Mesendoderm (in vitro differentiated cells): ENCODE results near the gene ADGRG6.

Source experiments
- DNase-seq: peaks from one replicate; pipeline ENCODE4 v3.0.0; 2013
- H2AK5ac ChIP-seq: 2 replicates; pipeline ENCODE4 v1.6.1; 2013; ENCODE audit warnings: low read length, inconsistent platforms
- H2BK120ac ChIP-seq: 2 replicates; pipeline ENCODE4 v1.6.1; 2013; ENCODE audit warnings: low read depth, mild to moderate bottlenecking, low read length, moderate library complexity, mixed read lengths
- H2BK15ac ChIP-seq: replicated peaks from 2 replicates; pipeline ENCODE4 v1.6.1; 2013; ENCODE audit warnings: low read depth, mild to moderate bottlenecking, moderate library complexity
- H2BK5ac ChIP-seq: 2 replicates; pipeline ENCODE4 v1.6.1; 2013; ENCODE audit warnings: low read length, inconsistent platforms
- H3K18ac ChIP-seq: 2 replicates; pipeline ENCODE4 v1.6.1; 2013; ENCODE audit warnings: mild to moderate bottlenecking, low read length, mixed read lengths
- H3K23ac ChIP-seq: one replicate; pipeline ENCODE4 v1.6.1; 2013; ENCODE audit warnings: low read length
- H3K27ac ChIP-seq: 2 replicates; pipeline ENCODE4 v1.5.1; 2013; ENCODE audit warnings: low read depth, mild to moderate bottlenecking, inconsistent platforms, low read length, moderate library complexity
- H3K27me3 ChIP-seq: 2 replicates; pipeline ENCODE4 v1.6.1; 2013; ENCODE audit warnings: low read length, control low read depth, mild to moderate bottlenecking, inconsistent platforms; ENCODE audit not compliant: insufficient read depth, poor library complexity
- H3K36me3 ChIP-seq: 2 replicates; pipeline ENCODE4 v1.6.1; 2013; ENCODE audit warnings: low read length, inconsistent platforms; ENCODE audit not compliant: control insufficient read depth, insufficient read depth
- H3K4ac ChIP-seq: one replicate; pipeline ENCODE4 v1.6.1; 2013; ENCODE audit warnings: low read depth, mild to moderate bottlenecking, low read length, moderate library complexity
- H3K4me1 ChIP-seq: 2 replicates; pipeline ENCODE4 v1.6.1; 2013; ENCODE audit warnings: low read depth, low read length, inconsistent platforms; ENCODE audit not compliant: control insufficient read depth
- H3K4me2 ChIP-seq: 2 replicates; pipeline ENCODE4 v1.6.1; 2013; ENCODE audit warnings: low read length
- H3K4me3 ChIP-seq: 2 replicates; pipeline ENCODE4 v1.5.1; 2013; ENCODE audit warnings: mild to moderate bottlenecking, low read length
- H3K56ac ChIP-seq: one replicate; pipeline ENCODE4 v1.6.1; 2013; ENCODE audit warnings: low read length
- H3K79me1 ChIP-seq: 2 replicates; pipeline ENCODE4 v1.6.1; 2013; ENCODE audit warnings: low read length, inconsistent platforms
- H3K79me2 ChIP-seq: 2 replicates; pipeline ENCODE4 v1.6.1; 2013; ENCODE audit warnings: mild to moderate bottlenecking, low read length; ENCODE audit not compliant: control insufficient read depth, insufficient read depth
- H3K9ac ChIP-seq: 2 replicates; pipeline ENCODE4 v1.6.1; 2013; ENCODE audit warnings: low read length, inconsistent platforms
- H4K5ac ChIP-seq: one replicate; pipeline ENCODE4 v1.6.1; 2013; ENCODE audit warnings: low read length
- H4K8ac ChIP-seq: one replicate; pipeline ENCODE4 v1.6.1; 2013; ENCODE audit warnings: low read depth, mild to moderate bottlenecking, control low read depth, low read length, moderate library complexity
- WGBS: extraction: QIAGEN DNeasy Blood & Tissue Kit; methylation state at CpG from one replicate; pipeline ENCODE4 v1.1.7; 2013; ENCODE audit warnings: low lambda C conversion rate, missing lambda C conversion rate; ENCODE audit not compliant: insufficient coverage; ENCODE audit errors: extremely low coverage; 5-methylcytosine and 5-hydroxymethylcytosine counted together

Gene ADGRG6

GRCh38 chr6:142262231-142262630 is 39.6 kb upstream of the ADGRG6 start:
- H3K4me1 ChIP-seq: no peaks in the 10 kb centered on the region
- no peak overlapping the region for H3K4me3 ChIP-seq
- no peaks in the 10 kb centered on the region for H3K36me3 ChIP-seq
- H2BK120ac ChIP-seq: no peak overlapping the region
- no peak overlapping the region for H3K9ac ChIP-seq
- H3K27ac ChIP-seq: no peak overlapping the region
- no peak for DNase-seq
- no peak overlapping the region for H3K18ac ChIP-seq
- H4K5ac ChIP-seq: no peak overlapping the region
- no peaks in the 10 kb centered on the region for H3K79me2 ChIP-seq
- no peak overlapping the region for H2BK5ac ChIP-seq
- no peaks in the 10 kb centered on the region for H3K79me1 ChIP-seq
- H4K8ac ChIP-seq: no peak overlapping the region
- H3K56ac ChIP-seq: no peak overlapping the region
- H3K4me2 ChIP-seq: no peak overlapping the region
- H2AK5ac ChIP-seq: no peak overlapping the region
- H3K4ac ChIP-seq: no peak overlapping the region
- H2BK15ac ChIP-seq: no peak overlapping the region
- no peak overlapping the region for H3K23ac ChIP-seq
- H3K27me3 ChIP-seq: no peaks in the 10 kb centered on the region

- H4K5ac ChIP-seq: no peak overlapping the region
- no peak overlapping the region for H4K8ac ChIP-seq
- no peak overlapping the region for H2BK120ac ChIP-seq
- no peak overlapping the region for H3K4ac ChIP-seq
- H3K79me1 ChIP-seq: no peaks in the 10 kb centered on the region
- H3K4me1 ChIP-seq: no peaks in the 10 kb centered on the region
- H3K36me3 ChIP-seq: no peaks in the 10 kb centered on the region
- WGBS: no CpG with 5 or more reads among the region's 1 CpG
- H3K27me3 ChIP-seq: no peaks in the 10 kb centered on the region
- no peaks in the 10 kb centered on the region for H3K79me2 ChIP-seq
- H3K18ac ChIP-seq: no peak overlapping the region
- H3K56ac ChIP-seq: no peak overlapping the region
- H3K4me3 ChIP-seq: no peak overlapping the region
- no peak overlapping the region for H3K9ac ChIP-seq
- H3K23ac ChIP-seq: no peak overlapping the region
- no peak overlapping the region for H3K27ac ChIP-seq
- no peak overlapping the region for H2BK5ac ChIP-seq
- no peak overlapping the region for H2BK15ac ChIP-seq
- H2AK5ac ChIP-seq: no peak overlapping the region
- H3K4me2 ChIP-seq: no peak overlapping the region
- no peak for DNase-seq
Measured at GRCh38 chr6:142265476-142265875, 36.3 kb upstream of the ADGRG6 start.

DNA sequence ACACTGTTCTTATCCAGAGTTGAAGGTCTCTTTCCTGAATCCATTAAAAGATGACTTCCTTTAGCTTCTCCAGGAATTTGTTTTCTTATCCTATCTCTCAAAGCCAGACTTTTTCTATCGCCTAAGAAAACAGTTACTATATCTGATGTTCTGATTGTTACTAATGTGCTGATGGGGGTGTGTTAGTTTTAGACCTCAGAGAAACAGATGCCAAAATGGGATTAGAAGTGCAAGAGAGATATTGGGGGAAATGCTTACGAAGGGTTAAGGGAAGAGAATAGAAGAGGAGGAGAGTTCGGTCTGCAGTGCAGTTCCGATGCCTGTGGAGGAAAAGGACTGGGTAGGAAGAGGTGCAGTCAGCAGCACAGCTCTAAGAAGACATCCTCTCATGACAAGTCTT is 35.7 kb upstream of the ADGRG6 start:
- Histone ChIP-seq H3K4me3 (no peak overlapping the region), H4K8ac (no peak overlapping the region), H2AK5ac (no peak overlapping the region), H3K9ac (no peak overlapping the region), H3K4me1 (no peaks in the 10 kb centered on the region), H2BK5ac (no peak overlapping the region), H4K5ac (no peak overlapping the region), H3K36me3 (no peaks in the 10 kb centered on the region), H3K4ac (no peak overlapping the region), H3K4me2 (no peak overlapping the region), H2BK15ac (no peak overlapping the region), H3K18ac (no peak overlapping the region), H3K27me3 (no peaks in the 10 kb centered on the region), H2BK120ac (no peak overlapping the region), H3K56ac (no peak overlapping the region), H3K23ac (no peak overlapping the region), H3K79me2 (no peaks in the 10 kb centered on the region), H3K27ac (no peak overlapping the region), H3K79me1 (no peaks in the 10 kb centered on the region)
- WGBS: no CpG with 5 or more reads among the region's 4 CpGs
- DNase-seq: no peak

DNA sequence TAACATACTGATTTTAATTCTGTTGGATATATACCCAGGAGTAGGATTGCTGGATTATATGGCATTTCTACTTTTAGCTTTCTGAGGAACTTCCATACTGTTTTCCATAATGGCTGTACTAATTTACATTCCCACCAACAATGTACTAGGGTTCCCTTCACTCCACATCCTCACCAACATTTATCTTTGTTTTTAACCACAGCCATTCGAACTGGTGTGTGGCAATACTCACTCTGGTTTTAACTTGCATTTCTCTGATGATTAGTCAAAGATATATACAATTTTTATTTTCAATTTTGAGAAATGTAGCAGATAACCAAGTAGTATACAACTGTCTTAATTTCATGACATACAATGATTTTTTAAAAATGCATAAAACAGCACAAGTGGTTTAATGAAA is 30.3 kb upstream of the ADGRG6 start:
- H3K4ac ChIP-seq: no peak overlapping the region
- no CpG with 5 or more reads among the region's 1 CpG for WGBS

DNA sequence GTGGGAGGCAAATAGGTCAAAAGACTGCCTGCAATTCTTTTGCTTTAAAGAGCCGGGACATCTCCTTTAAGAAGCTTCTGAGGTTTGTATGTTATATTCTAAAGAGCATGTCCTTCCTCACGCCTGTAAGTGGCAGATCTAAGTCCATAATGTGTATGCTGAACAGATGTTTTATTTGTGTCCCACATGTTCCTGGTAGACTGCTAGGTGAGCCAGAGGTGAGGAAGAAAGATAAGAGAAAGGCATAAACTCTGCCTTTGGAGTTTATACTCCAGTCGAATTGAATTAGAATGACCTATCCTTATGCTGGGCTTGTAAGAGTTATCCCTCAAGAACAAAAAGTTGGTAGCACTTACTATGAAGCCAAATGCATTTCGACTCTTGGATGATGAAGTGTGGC is 27.2 kb upstream of the ADGRG6 start:
- no peak overlapping the region for H4K5ac ChIP-seq
- no peaks in the 10 kb centered on the region for H3K27me3 ChIP-seq
- H2BK120ac ChIP-seq: no peak overlapping the region
- no peak overlapping the region for H3K27ac ChIP-seq
- no peak overlapping the region for H3K4me2 ChIP-seq
- H2AK5ac ChIP-seq: no peak overlapping the region
- no peak overlapping the region for H2BK5ac ChIP-seq
- H3K4me3 ChIP-seq: no peak overlapping the region
- H3K18ac ChIP-seq: no peak overlapping the region
- no peak overlapping the region for H3K4ac ChIP-seq
- H3K4me1 ChIP-seq: no peaks in the 10 kb centered on the region
- H4K8ac ChIP-seq: no peak overlapping the region
- no peak overlapping the region for H2BK15ac ChIP-seq
- whole genome bisulfite sequencing: no CpG with 5 or more reads among the region's 4 CpGs
- no peaks in the 10 kb centered on the region for H3K79me1 ChIP-seq
- no peak overlapping the region for H3K56ac ChIP-seq
- H3K9ac ChIP-seq: no peak overlapping the region
- H3K79me2 ChIP-seq: no peaks in the 10 kb centered on the region
- no peaks in the 10 kb centered on the region for H3K36me3 ChIP-seq
- no peak for DNase-seq
- H3K23ac ChIP-seq: no peak overlapping the region

More for the DNA sequence above, 30.3 kb upstream of the ADGRG6 start:
- Histone ChIP-seq H3K18ac (no peak overlapping the region), H3K4me2 (no peak overlapping the region), H3K79me2 (no peaks in the 10 kb centered on the region), H4K8ac (no peak overlapping the region), H3K27ac (no peak overlapping the region), H3K36me3 (no peaks in the 10 kb centered on the region), H3K79me1 (no peaks in the 10 kb centered on the region), H3K4me3 (no peak overlapping the region), H4K5ac (no peak overlapping the region), H2BK5ac (no peak overlapping the region), H3K27me3 (no peaks in the 10 kb centered on the region), H3K9ac (no peak overlapping the region), H3K56ac (no peak overlapping the region), H3K4me1 (no peaks in the 10 kb centered on the region), H2BK15ac (no peak overlapping the region), H2BK120ac (no peak overlapping the region), H3K23ac (no peak overlapping the region), H2AK5ac (no peak overlapping the region)
- no peak for DNase-seq

DNA sequence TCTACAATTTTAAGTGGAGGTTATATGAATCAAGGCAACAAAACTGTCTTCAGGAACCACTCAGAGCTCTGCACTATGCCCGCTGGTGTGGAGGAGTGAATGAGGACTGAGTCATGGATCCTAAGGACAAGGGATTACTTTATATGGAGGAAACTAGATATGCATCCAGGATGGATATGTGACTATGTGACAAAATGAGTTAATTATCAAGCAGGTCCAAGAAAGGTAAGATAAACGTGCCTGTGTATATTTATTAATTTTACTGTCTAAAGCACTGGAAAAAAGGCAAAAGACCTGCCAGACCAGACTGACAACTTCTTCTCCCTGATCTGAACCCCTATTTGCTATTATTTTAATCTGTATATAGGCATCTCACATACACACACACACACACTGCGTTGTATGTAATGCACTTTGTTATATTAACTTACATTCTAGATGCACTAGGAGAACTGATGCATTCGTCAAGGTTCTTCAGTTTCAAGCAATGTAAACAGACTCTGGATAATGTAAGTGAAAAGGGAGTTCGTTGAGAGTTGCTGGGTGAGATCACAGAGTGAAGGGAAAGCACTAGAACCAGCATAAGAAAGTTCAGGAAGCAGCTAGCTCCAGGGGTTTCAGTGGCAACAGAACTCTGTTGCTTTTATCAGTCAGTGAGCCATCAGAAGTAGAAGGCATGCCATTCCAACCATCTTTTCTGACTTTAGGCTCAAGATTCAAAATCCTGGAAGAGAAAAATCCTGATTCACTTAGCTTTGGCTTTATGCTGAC is 26.4 kb upstream of the ADGRG6 start:
- no peak overlapping the region for H3K4ac ChIP-seq
- no peak overlapping the region for H4K5ac ChIP-seq
- DNase-seq: no peak
- no peaks in the 10 kb centered on the region for H3K4me1 ChIP-seq
- no peaks in the 10 kb centered on the region for H3K36me3 ChIP-seq
- H3K79me2 ChIP-seq: no peaks in the 10 kb centered on the region
- H3K23ac ChIP-seq: no peak overlapping the region
- no peak overlapping the region for H3K27ac ChIP-seq
- H3K9ac ChIP-seq: no peak overlapping the region
- no CpG with 5 or more reads among the region's 5 CpGs for WGBS
- H2AK5ac ChIP-seq: no peak overlapping the region
- H3K4me2 ChIP-seq: no peak overlapping the region
- H3K4me3 ChIP-seq: no peak overlapping the region
- H2BK15ac ChIP-seq: no peak overlapping the region
- no peak overlapping the region for H3K56ac ChIP-seq
- H2BK5ac ChIP-seq: no peak overlapping the region
- no peak overlapping the region for H3K18ac ChIP-seq
- no peak overlapping the region for H4K8ac ChIP-seq
- no peak overlapping the region for H2BK120ac ChIP-seq
- no peaks in the 10 kb centered on the region for H3K79me1 ChIP-seq
- no peaks in the 10 kb centered on the region for H3K27me3 ChIP-seq
